ENCODE results near the gene FEZ2. TPM values are rescaled to one million over a fixed set of nuclear protein-coding genes. Genes with fewer than 3 reads are reported as not detected.

FEZ2 gene
- total RNA-seq, 1 experiment from 2014 or later, result 22.2 TPM

DNA sequence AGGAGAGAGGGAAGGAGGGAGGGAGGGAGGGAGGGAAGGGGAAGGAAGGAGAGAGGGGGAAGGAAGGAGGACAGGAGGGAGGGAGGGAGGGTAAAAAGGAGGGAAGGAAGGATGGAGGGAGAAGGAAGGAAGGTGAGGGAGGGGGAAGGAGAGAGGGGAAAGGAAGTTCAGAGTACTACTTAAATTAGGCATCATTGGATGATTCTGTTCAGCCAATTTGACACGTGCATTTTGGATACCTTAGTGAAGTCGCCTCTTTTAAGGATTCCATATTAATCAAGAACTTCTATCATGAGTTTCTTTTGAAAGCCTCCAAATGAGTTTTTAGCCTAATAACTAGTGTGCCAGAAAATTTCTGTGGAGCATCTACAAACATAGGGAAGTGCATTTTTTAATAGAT lies 62.9 kb downstream of the FEZ2 start:
- H3K27me3 Mint-ChIP-seq (ENCODE audit: low read depth), result no peaks in the 10 kb centered on the region
- peaks cover 10% of the 10 kb centered on the region for H3K4me1 Mint-ChIP-seq
- H3K36me3 Mint-ChIP-seq, result peaks cover 25% of the 10 kb centered on the region
- no peak for ATAC-seq
- no peak for DNase-seq (ENCODE audit: low spot score)
- H3K4me3 Mint-ChIP-seq, result no peak overlapping the region
- POLR2A ChIA-PET, result no interaction called here
- CTCF ChIA-PET, result no interaction called here
- no peak overlapping the region for H3K27ac Mint-ChIP-seq
- no peaks in the 10 kb centered on the region for H3K9me3 Mint-ChIP-seq
- TF ChIP-seq, protein P1, sequence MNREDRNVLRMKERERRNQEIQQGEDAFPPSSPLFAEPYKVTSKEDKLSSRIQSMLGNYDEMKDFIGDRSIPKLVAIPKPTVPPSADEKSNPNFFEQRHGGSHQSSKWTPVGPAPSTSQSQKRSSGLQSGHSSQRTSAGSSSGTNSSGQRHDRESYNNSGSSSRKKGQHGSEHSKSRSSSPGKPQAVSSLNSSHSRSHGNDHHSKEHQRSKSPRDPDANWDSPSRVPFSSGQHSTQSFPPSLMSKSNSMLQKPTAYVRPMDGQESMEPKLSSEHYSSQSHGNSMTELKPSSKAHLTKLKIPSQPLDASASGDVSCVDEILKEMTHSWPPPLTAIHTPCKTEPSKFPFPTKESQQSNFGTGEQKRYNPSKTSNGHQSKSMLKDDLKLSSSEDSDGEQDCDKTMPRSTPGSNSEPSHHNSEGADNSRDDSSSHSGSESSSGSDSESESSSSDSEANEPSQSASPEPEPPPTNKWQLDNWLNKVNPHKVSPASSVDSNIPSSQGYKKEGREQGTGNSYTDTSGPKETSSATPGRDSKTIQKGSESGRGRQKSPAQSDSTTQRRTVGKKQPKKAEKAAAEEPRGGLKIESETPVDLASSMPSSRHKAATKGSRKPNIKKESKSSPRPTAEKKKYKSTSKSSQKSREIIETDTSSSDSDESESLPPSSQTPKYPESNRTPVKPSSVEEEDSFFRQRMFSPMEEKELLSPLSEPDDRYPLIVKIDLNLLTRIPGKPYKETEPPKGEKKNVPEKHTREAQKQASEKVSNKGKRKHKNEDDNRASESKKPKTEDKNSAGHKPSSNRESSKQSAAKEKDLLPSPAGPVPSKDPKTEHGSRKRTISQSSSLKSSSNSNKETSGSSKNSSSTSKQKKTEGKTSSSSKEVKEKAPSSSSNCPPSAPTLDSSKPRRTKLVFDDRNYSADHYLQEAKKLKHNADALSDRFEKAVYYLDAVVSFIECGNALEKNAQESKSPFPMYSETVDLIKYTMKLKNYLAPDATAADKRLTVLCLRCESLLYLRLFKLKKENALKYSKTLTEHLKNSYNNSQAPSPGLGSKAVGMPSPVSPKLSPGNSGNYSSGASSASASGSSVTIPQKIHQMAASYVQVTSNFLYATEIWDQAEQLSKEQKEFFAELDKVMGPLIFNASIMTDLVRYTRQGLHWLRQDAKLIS (CRISPR knock-in tag; IDR thresholded peaks at IDR 0.05; ENCODE audit: borderline replicate concordance), result no peak
- TF ChIP-seq, protein P2, sequence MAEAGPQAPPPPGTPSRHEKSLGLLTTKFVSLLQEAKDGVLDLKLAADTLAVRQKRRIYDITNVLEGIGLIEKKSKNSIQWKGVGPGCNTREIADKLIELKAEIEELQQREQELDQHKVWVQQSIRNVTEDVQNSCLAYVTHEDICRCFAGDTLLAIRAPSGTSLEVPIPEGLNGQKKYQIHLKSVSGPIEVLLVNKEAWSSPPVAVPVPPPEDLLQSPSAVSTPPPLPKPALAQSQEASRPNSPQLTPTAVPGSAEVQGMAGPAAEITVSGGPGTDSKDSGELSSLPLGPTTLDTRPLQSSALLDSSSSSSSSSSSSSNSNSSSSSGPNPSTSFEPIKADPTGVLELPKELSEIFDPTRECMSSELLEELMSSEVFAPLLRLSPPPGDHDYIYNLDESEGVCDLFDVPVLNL (CRISPR knock-in tag; IDR thresholded peaks at IDR 0.05; ENCODE audit: borderline replicate concordance, low read depth), result no peak
- no peak for TF ChIP-seq JUN (CRISPR knock-in tag; IDR thresholded peaks at IDR 0.05)
- TF ChIP-seq CREB1 (CRISPR knock-in tag; IDR thresholded peaks at IDR 0.05), result no peak
- no peak for TF ChIP-seq NFYB (CRISPR knock-in tag; conservative IDR thresholded peaks at IDR 0.05; ENCODE audit: low read depth)
- TF ChIP-seq, protein P3, sequence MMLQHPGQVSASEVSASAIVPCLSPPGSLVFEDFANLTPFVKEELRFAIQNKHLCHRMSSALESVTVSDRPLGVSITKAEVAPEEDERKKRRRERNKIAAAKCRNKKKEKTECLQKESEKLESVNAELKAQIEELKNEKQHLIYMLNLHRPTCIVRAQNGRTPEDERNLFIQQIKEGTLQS (CRISPR knock-in tag; conservative IDR thresholded peaks at IDR 0.05), result no peak
- no peak for TF ChIP-seq FOXP1 (CRISPR knock-in tag; IDR thresholded peaks at IDR 0.05; ENCODE audit: borderline replicate concordance)
- no peak for TF ChIP-seq NR1H2 (CRISPR knock-in tag; IDR thresholded peaks at IDR 0.05)
- TF ChIP-seq, protein P4, sequence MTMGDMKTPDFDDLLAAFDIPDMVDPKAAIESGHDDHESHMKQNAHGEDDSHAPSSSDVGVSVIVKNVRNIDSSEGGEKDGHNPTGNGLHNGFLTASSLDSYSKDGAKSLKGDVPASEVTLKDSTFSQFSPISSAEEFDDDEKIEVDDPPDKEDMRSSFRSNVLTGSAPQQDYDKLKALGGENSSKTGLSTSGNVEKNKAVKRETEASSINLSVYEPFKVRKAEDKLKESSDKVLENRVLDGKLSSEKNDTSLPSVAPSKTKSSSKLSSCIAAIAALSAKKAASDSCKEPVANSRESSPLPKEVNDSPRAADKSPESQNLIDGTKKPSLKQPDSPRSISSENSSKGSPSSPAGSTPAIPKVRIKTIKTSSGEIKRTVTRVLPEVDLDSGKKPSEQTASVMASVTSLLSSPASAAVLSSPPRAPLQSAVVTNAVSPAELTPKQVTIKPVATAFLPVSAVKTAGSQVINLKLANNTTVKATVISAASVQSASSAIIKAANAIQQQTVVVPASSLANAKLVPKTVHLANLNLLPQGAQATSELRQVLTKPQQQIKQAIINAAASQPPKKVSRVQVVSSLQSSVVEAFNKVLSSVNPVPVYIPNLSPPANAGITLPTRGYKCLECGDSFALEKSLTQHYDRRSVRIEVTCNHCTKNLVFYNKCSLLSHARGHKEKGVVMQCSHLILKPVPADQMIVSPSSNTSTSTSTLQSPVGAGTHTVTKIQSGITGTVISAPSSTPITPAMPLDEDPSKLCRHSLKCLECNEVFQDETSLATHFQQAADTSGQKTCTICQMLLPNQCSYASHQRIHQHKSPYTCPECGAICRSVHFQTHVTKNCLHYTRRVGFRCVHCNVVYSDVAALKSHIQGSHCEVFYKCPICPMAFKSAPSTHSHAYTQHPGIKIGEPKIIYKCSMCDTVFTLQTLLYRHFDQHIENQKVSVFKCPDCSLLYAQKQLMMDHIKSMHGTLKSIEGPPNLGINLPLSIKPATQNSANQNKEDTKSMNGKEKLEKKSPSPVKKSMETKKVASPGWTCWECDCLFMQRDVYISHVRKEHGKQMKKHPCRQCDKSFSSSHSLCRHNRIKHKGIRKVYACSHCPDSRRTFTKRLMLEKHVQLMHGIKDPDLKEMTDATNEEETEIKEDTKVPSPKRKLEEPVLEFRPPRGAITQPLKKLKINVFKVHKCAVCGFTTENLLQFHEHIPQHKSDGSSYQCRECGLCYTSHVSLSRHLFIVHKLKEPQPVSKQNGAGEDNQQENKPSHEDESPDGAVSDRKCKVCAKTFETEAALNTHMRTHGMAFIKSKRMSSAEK (CRISPR knock-in tag; IDR thresholded peaks at IDR 0.05; ENCODE audit: borderline replicate concordance), result no peak
- no peak for TF ChIP-seq ZNF232 (CRISPR knock-in tag; IDR thresholded peaks at IDR 0.05)
- TF ChIP-seq, protein P5, sequence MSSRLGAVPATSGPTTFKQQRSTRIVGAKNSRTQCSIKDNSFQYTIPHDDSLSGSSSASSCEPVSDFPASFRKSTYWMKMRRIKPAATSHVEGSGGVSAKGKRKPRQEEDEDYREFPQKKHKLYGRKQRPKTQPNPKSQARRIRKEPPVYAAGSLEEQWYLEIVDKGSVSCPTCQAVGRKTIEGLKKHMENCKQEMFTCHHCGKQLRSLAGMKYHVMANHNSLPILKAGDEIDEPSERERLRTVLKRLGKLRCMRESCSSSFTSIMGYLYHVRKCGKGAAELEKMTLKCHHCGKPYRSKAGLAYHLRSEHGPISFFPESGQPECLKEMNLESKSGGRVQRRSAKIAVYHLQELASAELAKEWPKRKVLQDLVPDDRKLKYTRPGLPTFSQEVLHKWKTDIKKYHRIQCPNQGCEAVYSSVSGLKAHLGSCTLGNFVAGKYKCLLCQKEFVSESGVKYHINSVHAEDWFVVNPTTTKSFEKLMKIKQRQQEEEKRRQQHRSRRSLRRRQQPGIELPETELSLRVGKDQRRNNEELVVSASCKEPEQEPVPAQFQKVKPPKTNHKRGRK (CRISPR knock-in tag; IDR thresholded peaks at IDR 0.05; ENCODE audit: borderline replicate concordance), result no peak
- TF ChIP-seq, protein P6, sequence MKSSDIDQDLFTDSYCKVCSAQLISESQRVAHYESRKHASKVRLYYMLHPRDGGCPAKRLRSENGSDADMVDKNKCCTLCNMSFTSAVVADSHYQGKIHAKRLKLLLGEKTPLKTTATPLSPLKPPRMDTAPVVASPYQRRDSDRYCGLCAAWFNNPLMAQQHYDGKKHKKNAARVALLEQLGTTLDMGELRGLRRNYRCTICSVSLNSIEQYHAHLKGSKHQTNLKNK (CRISPR knock-in tag; IDR thresholded peaks at IDR 0.05), result no peak
- TF ChIP-seq, protein P7, sequence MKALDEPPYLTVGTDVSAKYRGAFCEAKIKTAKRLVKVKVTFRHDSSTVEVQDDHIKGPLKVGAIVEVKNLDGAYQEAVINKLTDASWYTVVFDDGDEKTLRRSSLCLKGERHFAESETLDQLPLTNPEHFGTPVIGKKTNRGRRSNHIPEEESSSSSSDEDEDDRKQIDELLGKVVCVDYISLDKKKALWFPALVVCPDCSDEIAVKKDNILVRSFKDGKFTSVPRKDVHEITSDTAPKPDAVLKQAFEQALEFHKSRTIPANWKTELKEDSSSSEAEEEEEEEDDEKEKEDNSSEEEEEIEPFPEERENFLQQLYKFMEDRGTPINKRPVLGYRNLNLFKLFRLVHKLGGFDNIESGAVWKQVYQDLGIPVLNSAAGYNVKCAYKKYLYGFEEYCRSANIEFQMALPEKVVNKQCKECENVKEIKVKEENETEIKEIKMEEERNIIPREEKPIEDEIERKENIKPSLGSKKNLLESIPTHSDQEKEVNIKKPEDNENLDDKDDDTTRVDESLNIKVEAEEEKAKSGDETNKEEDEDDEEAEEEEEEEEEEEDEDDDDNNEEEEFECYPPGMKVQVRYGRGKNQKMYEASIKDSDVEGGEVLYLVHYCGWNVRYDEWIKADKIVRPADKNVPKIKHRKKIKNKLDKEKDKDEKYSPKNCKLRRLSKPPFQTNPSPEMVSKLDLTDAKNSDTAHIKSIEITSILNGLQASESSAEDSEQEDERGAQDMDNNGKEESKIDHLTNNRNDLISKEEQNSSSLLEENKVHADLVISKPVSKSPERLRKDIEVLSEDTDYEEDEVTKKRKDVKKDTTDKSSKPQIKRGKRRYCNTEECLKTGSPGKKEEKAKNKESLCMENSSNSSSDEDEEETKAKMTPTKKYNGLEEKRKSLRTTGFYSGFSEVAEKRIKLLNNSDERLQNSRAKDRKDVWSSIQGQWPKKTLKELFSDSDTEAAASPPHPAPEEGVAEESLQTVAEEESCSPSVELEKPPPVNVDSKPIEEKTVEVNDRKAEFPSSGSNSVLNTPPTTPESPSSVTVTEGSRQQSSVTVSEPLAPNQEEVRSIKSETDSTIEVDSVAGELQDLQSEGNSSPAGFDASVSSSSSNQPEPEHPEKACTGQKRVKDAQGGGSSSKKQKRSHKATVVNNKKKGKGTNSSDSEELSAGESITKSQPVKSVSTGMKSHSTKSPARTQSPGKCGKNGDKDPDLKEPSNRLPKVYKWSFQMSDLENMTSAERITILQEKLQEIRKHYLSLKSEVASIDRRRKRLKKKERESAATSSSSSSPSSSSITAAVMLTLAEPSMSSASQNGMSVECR (CRISPR knock-in tag; IDR thresholded peaks at IDR 0.05; ENCODE audit: borderline replicate concordance), result no peak
- no peak for TF ChIP-seq FOXK1 (CRISPR knock-in tag; IDR thresholded peaks at IDR 0.05)

All from WTC11 (cell line).